Calu3 (cell line): ENCODE data around the gene AXDND1. TPM values are rescaled to one million over a fixed set of nuclear protein-coding genes. Genes with fewer than 3 reads are reported as not detected.
"Not testable (repeated sequence)": the region's sequence is repeated elsewhere in the genome, so short reads cannot be mapped to it uniquely, and the experiment has no call there.

Experiments
- BruUV-seq: library from RNA; stranded (reverse); fragments of 400-500 nt; replicated peaks from 2 replicates; lab custom pipeline; 2021; lab: Mats Ljungman, UMichigan
- CTCF ChIA-PET: fragments of 300-600 bp; sonication (Branson Sonifier 250); formaldehyde crosslinking; loops from one replicate; lab custom pipeline; 2022; ENCODE audit warnings: antibody characterized with exemption; lab: Charles Lee
- DNase-seq: peaks from one replicate; pipeline ENCODE4 v3.0.0; 2022
- H3K27ac Mint-ChIP-seq: one replicate; pipeline ENCODE4 v1.8.0; 2022; ENCODE audit warnings: mixed read lengths; ENCODE audit not compliant: unreplicated experiment
- H3K27me3 Mint-ChIP-seq: one replicate; pipeline ENCODE4 v1.8.0; 2022; ENCODE audit warnings: mixed read lengths; ENCODE audit not compliant: unreplicated experiment
- H3K36me3 Mint-ChIP-seq: one replicate; pipeline ENCODE4 v1.8.0; 2022; ENCODE audit warnings: mild to moderate bottlenecking, moderate library complexity, mixed read lengths; ENCODE audit not compliant: insufficient read depth, unreplicated experiment
- H3K4me1 Mint-ChIP-seq: one replicate; pipeline ENCODE4 v1.8.0; 2022; ENCODE audit warnings: mild to moderate bottlenecking, low read depth, mixed read lengths; ENCODE audit not compliant: unreplicated experiment
- H3K4me3 Mint-ChIP-seq: one replicate; pipeline ENCODE4 v1.8.0; 2022; ENCODE audit warnings: mild to moderate bottlenecking, low read depth, moderate library complexity, mixed read lengths; ENCODE audit not compliant: unreplicated experiment
- H3K9me3 Mint-ChIP-seq: one replicate; pipeline ENCODE4 v1.8.0; 2022; ENCODE audit warnings: low read depth, mixed read lengths; ENCODE audit not compliant: unreplicated experiment
- CTCF ChIP-seq: fragments of 200-600 bp; IDR thresholded peaks from one replicate; pipeline ENCODE4 v1.8.0; 2022; ENCODE audit warnings: antibody characterized with exemption; ENCODE audit not compliant: unreplicated experiment
- intact Hi-C: fragments of 100-400 bp; cut with micrococcal nuclease; formaldehyde crosslinking; loops from one replicate; pipeline ENCODE4 v1.10.0; 2022; ENCODE audit not compliant: unreplicated experiment
- total RNA-seq: library from RNA; stranded (reverse); gene quantifications from 2 replicates; pipeline ENCODE4 v1.2.3, GENCODE V29; 2022

AXDND1 gene
- total RNA-seq, 1 experiment from 2014 or later = 0.50 TPM

GRCh38 chr1:179509384-179509783 is 143.6 kb downstream of the AXDND1 start:
- H3K27ac Mint-ChIP-seq = no peak overlapping the region
- no TSS peak for BruUV-seq
- CTCF ChIA-PET = interaction anchor here (0.6 kb wide), 1 partner anchor 240 kb away, joined by 3 read pairs; no protein-coding TSS in a partner anchor
- H3K4me3 Mint-ChIP-seq = no peak overlapping the region
- intact Hi-C loops = no loop called here
- DNase-seq = no peak
- H3K27me3 Mint-ChIP-seq = peaks cover 19% of the 10 kb centered on the region
- H3K4me1 Mint-ChIP-seq = no peaks in the 10 kb centered on the region
- no peaks in the 10 kb centered on the region for H3K36me3 Mint-ChIP-seq
- TF ChIP-seq CTCF = no peak
- H3K9me3 Mint-ChIP-seq = no peaks in the 10 kb centered on the region

GRCh38 chr1:179510038-179510437 is 144.3 kb downstream of the AXDND1 start:
- DNase-seq = no peak
- Mint-ChIP-seq H3K4me1 (no peaks in the 10 kb centered on the region), H3K36me3 (no peaks in the 10 kb centered on the region), H3K9me3 (no peaks in the 10 kb centered on the region), H3K27me3 (peaks cover 19% of the 10 kb centered on the region), H3K27ac (no peak overlapping the region), H3K4me3 (no peak overlapping the region)
- BruUV-seq = no TSS peak
- intact Hi-C loops = no loop called here
- TF ChIP-seq CTCF = no peak
- CTCF ChIA-PET = no interaction called here

- CTCF ChIA-PET = interaction anchor here (1.1 kb wide), 1 partner anchor 10 kb away, joined by 3 read pairs; no protein-coding TSS in a partner anchor
- BruUV-seq = no TSS peak
- Mint-ChIP-seq H3K4me1 (no peaks in the 10 kb centered on the region), H3K4me3 (no peak overlapping the region), H3K27me3 (peaks cover 28% of the 10 kb centered on the region), H3K27ac (no peak overlapping the region), H3K9me3 (peaks cover 3% of the 10 kb centered on the region), H3K36me3 (no peaks in the 10 kb centered on the region)
- no peak for DNase-seq
- intact Hi-C loops = no loop called here
- TF ChIP-seq CTCF = no peak
These were observed 151.4 kb downstream of the AXDND1 start for GRCh38 chr1:179516976-179517705.

GRCh38 chr1:179518544-179518943 is 152.8 kb downstream of the AXDND1 start:
- peaks cover 33% of the 10 kb centered on the region for H3K27me3 Mint-ChIP-seq
- H3K27ac Mint-ChIP-seq, H3K4me1 Mint-ChIP-seq, DNase-seq, H3K36me3 Mint-ChIP-seq, H3K4me3 Mint-ChIP-seq, CTCF ChIA-PET, intact Hi-C loops, H3K9me3 Mint-ChIP-seq, BruUV-seq: not testable (repeated sequence)
